Measurements from ENCODE around the gene AVPR1A. TPM values are rescaled to one million over a fixed set of nuclear protein-coding genes. Genes with fewer than 3 reads are reported as not detected.

The AVPR1A gene
- not detected in 2 replicates for total RNA-seq

GRCh38 chr12:63150713-63151622, at the start of gene AVPR1A:
Gene AVPR1A, minus strand, starts transcription at chr12:63151201. Its CDS starts 365 bp downstream, at chr12:63150836.

Other genes starting within 250 kb of the AVPR1A start
- gene PPM1H, start 216.1 kb downstream of the AVPR1A start, total RNA-seq = under 0.01 TPM in 1 of 2 replicates, not detected in the other

All from myometrial cell (primary cell).